Measurements from ENCODE around the gene SLC44A4.

- TF ChIP-seq, protein P1, sequence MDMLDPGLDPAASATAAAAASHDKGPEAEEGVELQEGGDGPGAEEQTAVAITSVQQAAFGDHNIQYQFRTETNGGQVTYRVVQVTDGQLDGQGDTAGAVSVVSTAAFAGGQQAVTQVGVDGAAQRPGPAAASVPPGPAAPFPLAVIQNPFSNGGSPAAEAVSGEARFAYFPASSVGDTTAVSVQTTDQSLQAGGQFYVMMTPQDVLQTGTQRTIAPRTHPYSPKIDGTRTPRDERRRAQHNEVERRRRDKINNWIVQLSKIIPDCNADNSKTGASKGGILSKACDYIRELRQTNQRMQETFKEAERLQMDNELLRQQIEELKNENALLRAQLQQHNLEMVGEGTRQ (CRISPR knock-in tag; IDR thresholded peaks at IDR 0.05), result no peak
- TF ChIP-seq, protein P2, sequence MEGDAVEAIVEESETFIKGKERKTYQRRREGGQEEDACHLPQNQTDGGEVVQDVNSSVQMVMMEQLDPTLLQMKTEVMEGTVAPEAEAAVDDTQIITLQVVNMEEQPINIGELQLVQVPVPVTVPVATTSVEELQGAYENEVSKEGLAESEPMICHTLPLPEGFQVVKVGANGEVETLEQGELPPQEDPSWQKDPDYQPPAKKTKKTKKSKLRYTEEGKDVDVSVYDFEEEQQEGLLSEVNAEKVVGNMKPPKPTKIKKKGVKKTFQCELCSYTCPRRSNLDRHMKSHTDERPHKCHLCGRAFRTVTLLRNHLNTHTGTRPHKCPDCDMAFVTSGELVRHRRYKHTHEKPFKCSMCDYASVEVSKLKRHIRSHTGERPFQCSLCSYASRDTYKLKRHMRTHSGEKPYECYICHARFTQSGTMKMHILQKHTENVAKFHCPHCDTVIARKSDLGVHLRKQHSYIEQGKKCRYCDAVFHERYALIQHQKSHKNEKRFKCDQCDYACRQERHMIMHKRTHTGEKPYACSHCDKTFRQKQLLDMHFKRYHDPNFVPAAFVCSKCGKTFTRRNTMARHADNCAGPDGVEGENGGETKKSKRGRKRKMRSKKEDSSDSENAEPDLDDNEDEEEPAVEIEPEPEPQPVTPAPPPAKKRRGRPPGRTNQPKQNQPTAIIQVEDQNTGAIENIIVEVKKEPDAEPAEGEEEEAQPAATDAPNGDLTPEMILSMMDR (IDR thresholded peaks at IDR 0.05), result no peak
- TF ChIP-seq ZNF263 (CRISPR knock-in tag; IDR thresholded peaks at IDR 0.05; ENCODE audit: low read depth), result no peak
Measured at GRCh38 chr6:31860349-31860748, 18.4 kb downstream of the SLC44A4 start.

All from WTC11 (cell line).